22Rv1 (cell line): ENCODE data around the gene DMAP1.

Experiments
- ZFX ChIP-seq: fragments of 450-650 bp; IDR thresholded peaks from 2 replicates; pipeline ENCODE4 v1.6.1; 2017; ENCODE audit warnings: antibody characterized with exemption, borderline replicate concordance
- TF ChIP-seq, protein P1 (sequence below): fragments of 450-650 bp; IDR thresholded peaks from 2 replicates; pipeline ENCODE4 v1.5.1; 2017; ENCODE audit warnings: mild to moderate bottlenecking

DNA sequence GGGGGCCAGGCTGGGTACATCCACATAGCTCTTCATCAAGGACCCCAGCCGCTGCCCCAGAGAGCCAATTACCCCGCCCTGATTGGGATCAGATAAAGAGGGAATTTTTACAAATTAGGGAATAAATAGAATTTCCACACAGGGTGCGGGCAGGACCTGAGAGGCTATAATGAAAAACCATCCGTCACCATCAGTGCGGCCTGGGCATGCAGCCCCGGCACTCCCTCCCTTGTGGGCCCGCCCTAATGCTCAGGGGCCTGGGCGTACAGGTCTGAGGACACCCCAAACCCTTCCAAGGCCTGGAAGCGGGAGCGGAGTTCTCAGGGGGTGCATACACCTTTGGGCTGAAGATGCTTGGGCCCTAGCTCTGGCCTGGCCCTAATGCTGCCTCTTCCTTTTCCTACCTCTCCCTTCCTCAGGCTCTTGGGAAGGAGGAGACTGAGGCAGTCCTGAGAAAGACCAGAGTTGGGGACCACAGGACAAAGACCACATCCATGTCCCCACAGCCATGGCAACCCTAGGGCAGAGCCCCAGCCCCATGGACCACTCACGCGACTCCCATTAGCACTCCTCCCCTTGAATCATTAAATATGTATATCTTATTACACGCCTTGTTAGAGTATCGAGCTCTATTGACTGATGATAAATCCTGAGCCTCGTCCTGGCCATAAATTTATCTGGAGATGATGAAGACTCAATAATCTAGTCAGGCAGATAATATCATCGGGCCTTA, 16.3 kb downstream of the DMAP1 start:
- TF ChIP-seq, protein P1, sequence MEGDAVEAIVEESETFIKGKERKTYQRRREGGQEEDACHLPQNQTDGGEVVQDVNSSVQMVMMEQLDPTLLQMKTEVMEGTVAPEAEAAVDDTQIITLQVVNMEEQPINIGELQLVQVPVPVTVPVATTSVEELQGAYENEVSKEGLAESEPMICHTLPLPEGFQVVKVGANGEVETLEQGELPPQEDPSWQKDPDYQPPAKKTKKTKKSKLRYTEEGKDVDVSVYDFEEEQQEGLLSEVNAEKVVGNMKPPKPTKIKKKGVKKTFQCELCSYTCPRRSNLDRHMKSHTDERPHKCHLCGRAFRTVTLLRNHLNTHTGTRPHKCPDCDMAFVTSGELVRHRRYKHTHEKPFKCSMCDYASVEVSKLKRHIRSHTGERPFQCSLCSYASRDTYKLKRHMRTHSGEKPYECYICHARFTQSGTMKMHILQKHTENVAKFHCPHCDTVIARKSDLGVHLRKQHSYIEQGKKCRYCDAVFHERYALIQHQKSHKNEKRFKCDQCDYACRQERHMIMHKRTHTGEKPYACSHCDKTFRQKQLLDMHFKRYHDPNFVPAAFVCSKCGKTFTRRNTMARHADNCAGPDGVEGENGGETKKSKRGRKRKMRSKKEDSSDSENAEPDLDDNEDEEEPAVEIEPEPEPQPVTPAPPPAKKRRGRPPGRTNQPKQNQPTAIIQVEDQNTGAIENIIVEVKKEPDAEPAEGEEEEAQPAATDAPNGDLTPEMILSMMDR, result no peak
- no peak for TF ChIP-seq ZFX
